ENCODE data around the gene GSG1L2.
"Not testable (repeated sequence)": the region's sequence is repeated elsewhere in the genome, so short reads cannot be mapped to it uniquely, and the experiment has no call there.

Gene GSG1L2

GRCh38 chr17:9790889-9791876 lies 30.7 kb downstream of the GSG1L2 start, which contains the start of gene DHRS7C:
TSS of gene DHRS7C (minus strand) at chr17:9791592. CDS start at chr17:9791284, 308 bp downstream.
- DNase-seq (ENCODE audit: low read depth in 1 of 2, low spot score in 1 of 2): no peak

- DNase-seq (ENCODE audit: low read depth in 1 of 2, low spot score in 1 of 2): no peak
These were observed 31.6 kb downstream of the GSG1L2 start for GRCh38 chr17:9790316-9790715.

DNA sequence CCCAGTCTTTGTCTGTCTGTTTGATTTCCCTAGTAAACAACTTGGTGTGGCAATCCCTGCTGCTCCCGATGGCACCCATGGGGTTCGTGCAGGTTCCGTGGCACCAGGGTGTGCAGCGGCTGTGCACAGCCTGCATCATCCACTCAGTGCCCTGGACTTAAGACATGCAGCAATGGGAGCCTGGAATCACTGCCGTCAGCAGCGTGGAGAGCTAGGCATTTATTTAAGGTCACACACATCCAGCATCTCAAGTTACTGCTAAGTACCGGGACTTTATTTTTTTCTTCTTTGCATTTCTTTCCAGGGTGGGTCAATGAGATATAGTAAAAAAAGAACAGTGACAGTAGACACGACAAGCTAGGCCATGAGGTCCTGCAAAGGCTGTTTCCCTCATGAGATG lies 33.3 kb downstream of the GSG1L2 start:
- DNase-seq (ENCODE audit: low read depth in 1 of 2, low spot score in 1 of 2): no peak

DNA sequence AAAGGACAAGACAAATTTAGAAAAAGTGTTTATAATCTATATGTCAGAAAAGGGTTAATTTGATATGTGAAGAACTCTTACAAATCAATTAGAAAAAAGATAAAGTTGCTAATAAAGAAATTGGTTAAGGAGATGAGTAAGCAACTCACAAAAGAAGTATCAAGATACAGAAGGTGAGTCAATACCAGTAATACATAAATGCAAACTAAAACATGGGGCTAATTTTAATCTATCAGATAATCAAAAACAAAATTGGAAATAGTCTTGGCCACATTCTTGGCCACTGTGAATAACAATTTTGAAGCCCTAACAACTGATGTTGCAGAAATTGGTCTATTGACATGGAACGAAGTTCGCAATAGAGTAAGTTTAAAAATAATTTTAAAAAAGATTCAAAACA lies 37.3 kb downstream of the GSG1L2 start:
- DNase-seq (ENCODE audit: low read depth in 1 of 2, low spot score in 1 of 2): no peak

DNA sequence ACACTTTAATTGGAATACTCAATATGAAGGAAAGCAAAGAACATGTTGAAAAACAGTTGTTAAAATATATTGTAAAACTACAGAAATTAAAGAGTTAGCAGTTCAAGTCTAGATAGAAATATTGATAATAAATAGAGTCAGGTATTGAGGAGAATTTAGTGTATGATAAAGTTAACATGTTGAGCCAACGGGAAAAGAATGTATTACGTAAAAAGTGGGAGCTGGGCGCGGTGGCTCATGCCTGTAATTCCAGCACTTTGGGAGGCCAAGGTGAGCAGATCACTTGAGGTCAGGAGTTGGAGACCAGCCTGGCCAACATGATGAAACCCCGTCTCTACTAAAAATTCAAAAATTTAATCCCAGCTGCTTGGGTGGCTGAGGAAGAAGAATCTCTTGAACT lies 38.4 kb downstream of the GSG1L2 start:
- not testable (repeated sequence) for DNase-seq (ENCODE audit: low read depth in 1 of 2, low spot score in 1 of 2)

DNA sequence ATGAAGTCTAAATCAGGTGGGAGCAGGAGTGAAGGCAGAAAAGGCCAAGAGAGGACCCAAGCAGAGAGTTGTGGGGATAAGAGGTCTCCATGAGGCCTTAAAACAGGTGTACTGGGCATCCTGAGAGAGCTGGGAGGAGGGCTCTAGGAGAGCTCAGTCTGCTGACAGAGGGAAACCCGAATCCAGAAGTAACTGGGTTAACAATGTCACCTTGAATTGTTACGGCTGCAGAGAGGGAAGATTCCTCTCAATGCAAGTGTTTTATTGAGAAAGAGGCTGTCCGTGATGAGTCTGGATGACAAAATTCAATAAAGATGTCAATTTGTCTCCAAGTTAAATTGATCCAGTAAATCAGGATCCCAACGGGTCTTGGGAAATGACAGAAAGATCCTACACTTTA lies 38.8 kb downstream of the GSG1L2 start:
- no peak for DNase-seq (ENCODE audit: low read depth in 1 of 2, low spot score in 1 of 2)

- DNase-seq (ENCODE audit: low read depth in 1 of 2, low spot score in 1 of 2): no peak
These were observed 41.3 kb downstream of the GSG1L2 start for GRCh38 chr17:9780552-9780951.

DNA sequence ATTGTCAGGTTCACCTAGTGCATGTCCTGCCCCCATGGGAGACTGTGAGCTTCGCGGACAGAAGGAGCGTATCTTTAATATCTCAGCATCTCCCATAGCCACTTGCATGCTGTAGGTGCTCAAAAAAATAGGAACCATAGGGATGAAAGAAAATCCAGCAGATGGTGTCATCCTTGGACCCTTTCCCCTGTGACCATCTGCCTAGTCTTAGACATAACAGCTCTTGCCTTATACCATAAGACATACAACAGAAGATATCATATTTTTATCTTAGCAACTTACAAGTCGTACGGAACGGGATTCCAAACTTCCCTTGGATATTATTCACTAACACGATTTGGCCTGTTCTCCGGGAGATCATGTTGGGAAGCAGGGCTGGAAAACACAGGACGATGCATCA lies 45.0 kb downstream of the GSG1L2 start:
- no peak for DNase-seq (ENCODE audit: low read depth in 1 of 2, low spot score in 1 of 2)

DNA sequence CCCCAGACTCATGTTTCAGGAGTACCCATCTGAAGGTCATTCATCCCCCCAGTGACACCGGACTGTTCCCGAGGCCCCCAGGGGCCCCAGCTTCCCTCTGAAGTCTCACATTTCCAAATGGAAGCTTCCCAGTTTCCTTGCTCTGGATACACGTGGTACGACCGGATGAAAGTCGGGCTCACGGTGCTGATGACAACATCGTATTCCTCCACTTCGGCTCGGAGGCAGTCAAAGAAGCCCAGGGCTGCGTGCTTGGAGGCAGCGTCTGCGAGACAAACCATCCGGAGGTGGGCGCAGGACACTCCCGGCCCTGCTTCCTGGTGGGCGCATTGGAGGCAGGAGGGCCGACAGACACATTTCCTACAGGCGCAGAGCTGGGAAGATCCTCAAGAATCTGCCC lies 49.2 kb downstream of the GSG1L2 start:
- no peak for DNase-seq (ENCODE audit: low read depth in 1 of 2, low spot score in 1 of 2)

DNA sequence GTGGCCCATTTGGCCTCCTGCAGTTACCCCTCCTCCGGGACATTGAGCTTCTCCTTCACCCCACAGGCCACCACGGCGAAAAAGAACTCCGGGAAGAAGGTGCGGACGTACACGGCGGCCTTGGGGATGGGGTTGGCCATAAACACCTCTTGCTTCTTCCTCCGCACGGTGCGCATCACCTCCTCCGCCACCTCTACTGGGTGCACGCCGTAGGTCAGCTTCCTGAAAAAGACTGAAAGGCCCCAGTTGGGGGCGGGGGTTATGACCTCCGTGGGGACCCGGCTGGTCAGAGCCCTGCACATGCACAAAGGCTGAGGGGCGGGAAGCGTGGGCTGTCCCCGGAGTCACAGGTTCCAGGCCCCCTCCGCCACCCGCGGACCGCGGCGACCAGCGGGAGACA lies 50.4 kb downstream of the GSG1L2 start:
- no peak for DNase-seq (ENCODE audit: low read depth in 1 of 2, low spot score in 1 of 2)

DNA sequence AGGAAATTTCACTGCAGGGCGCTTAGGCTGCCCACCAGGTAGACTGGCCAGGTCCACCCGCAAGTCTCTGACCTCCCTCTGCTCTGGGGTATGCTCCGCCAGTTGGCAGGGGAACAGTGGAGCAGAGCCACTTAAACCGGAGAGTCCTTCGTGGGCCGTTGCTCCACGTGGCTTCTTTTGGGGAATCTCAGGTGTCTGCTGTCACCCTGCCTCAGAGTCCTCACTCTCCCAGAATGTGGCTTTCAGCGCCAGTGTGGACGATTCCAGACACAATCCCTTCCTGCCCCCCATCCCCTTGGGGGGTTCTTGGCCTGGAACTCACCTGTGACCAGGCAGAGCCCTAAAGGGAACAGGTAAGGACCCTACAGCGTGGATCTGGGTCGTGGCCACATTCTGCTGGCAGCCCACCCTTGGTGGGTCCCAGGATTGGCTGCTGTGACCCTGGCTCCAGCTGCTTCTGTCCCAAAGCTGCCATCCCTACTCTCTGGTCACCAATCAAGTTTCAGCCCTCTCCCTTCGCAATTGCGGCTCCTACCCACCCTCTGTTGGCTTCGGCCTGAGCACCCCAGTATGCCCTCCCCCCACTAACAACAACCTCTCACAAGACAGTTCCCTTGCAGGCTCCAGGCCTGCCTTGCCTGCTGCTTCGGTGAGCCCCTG lies 52.7 kb downstream of the GSG1L2 start:
- no peak for DNase-seq (ENCODE audit: low read depth in 1 of 2, low spot score in 1 of 2)

GRCh38 chr17:9768381-9768934 lies 53.4 kb downstream of the GSG1L2 start:
- no peak for DNase-seq (ENCODE audit: low read depth in 1 of 2, low spot score in 1 of 2)

- DNase-seq (ENCODE audit: low read depth in 1 of 2, low spot score in 1 of 2): no peak
These were observed 54.4 kb downstream of the GSG1L2 start for GRCh38 chr17:9767432-9767991.

DNA sequence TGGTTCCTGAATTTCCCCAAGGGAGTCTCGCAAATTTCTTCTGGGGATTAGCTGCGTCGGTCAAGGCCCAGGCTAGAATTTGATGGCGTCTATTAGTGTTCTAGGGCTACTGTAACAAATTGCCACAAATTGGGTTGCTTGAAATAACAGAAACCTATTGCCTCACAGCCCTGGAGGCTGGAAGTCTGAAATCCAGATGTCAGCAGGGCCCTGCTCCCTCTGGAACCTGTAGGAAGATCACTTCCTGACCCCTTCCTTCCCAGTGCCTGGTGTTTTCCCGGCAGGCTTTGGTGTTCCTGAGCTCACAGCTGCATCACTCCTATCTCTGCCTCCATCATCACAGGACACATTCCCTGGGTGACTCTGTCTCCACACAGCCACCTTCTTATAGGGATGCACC lies 54.9 kb downstream of the GSG1L2 start:
- no peak for DNase-seq (ENCODE audit: low read depth in 1 of 2, low spot score in 1 of 2)

DNA sequence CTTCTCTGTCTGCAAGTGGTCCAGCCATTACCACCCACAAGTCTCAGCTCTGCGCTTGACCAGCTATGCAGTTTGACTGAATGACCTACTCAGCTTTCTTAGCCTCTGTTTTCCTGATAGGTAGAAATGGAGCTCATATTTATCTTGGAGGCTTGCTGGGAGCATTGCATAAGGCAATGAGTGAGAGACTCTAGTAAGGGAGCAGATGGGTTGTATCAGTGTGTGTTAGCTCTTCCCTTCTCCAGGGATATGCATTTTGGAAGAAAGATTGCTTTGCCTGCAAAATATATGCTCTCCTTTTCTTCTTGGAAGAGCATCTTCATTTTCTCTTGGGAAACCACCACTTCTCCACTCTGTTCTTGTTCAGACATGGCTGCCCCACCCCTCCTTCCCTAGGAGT lies 56.6 kb downstream of the GSG1L2 start:
- DNase-seq (ENCODE audit: low read depth in 1 of 2, low spot score in 1 of 2): no peak

- DNase-seq (ENCODE audit: low read depth in 1 of 2, low spot score in 1 of 2): no peak
These were observed 58.2 kb downstream of the GSG1L2 start for GRCh38 chr17:9763643-9764042.

DNA sequence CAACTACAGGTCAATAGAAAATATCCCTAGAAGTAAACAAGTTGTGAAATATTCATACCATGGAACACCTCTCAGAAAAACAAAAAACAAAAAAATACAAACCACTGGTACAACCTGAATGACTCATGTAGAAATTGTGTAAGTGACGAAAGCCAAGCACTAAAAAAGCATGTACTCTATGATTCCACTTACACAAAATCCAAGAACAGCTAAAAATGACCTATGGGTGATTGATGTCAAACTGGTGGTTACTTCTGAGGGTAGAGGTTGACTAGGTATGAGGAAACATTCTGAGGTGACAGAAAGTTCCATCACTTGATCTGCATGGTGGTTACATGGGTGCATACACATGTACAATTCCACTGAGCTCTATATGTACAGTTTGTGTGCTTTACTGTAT lies 61.6 kb downstream of the GSG1L2 start:
- DNase-seq (ENCODE audit: low read depth in 1 of 2, low spot score in 1 of 2): no peak

DNA sequence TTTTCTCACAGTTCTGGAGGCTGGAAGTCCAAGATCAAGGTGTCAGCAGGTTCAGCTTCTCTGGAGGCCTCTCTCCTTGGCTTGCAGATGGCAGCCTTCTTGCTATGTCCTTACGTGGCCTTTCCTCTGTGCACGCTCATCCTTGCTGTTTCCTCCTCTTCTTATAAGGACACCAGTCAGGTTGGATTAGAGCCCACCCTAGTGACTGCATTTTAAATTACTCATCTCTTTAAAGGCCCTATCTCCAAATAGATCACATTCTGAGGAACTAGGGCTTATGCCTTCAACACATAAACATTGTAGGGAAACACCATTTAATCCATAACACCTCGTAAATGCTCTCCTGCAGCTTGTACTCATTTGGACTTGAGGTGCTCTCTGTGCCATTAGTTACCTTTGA lies 66.8 kb downstream of the GSG1L2 start:
- DNase-seq (ENCODE audit: low read depth in 1 of 2, low spot score in 1 of 2): no peak
